ENCODE results near the gene PRKACA.
A peak's percentile ranks its signal among the peaks of the same experiment; 100 is the strongest.

The PRKACA gene

GRCh38 chr19:14093117-14093823, 24.3 kb downstream of the PRKACA start:
- no peak for DNase-seq (ENCODE audit: low spot score)

- DNase-seq (ENCODE audit: low spot score) = peak; percentile 29
Measured at GRCh38 chr19:14091813-14092462, 25.6 kb downstream of the PRKACA start.

GRCh38 chr19:14091081-14091812, 26.3 kb downstream of the PRKACA start:
- peak; percentile 92 for DNase-seq (ENCODE audit: low spot score)

GRCh38 chr19:14090509-14091080, 27.0 kb downstream of the PRKACA start, which contains the start of gene SAMD1:
Gene SAMD1, minus strand, starts transcription at chr19:14090751.
- DNase-seq (ENCODE audit: low spot score) = peak; percentile 93

GRCh38 chr19:14089662-14090508, 27.7 kb downstream of the PRKACA start:
- DNase-seq (ENCODE audit: low spot score) = peak; percentile 73

GRCh38 chr19:14089412-14089661, 28.2 kb downstream of the PRKACA start:
- peak; percentile 9 for DNase-seq (ENCODE audit: low spot score)

- DNase-seq (ENCODE audit: low spot score) = no peak
Measured at GRCh38 chr19:14088634-14089411, 28.7 kb downstream of the PRKACA start.

GRCh38 chr19:14086098-14086497, 31.5 kb downstream of the PRKACA start:
- no peak for DNase-seq (ENCODE audit: low spot score)

GRCh38 chr19:14085309-14085995, 32.1 kb downstream of the PRKACA start, which contains the start of gene C19orf67:
Gene C19orf67, minus strand, starts transcription at chr19:14085783. Its CDS starts 156 bp downstream, at chr19:14085627.
- DNase-seq (ENCODE audit: low spot score) = no peak

GRCh38 chr19:14082675-14082960, 34.9 kb downstream of the PRKACA start:
- DNase-seq (ENCODE audit: low spot score) = no peak

- DNase-seq (ENCODE audit: low spot score) = peak; percentile 59
Measured at GRCh38 chr19:14081797-14082674, 35.5 kb downstream of the PRKACA start.

- DNase-seq (ENCODE audit: low spot score) = peak; percentile 99
Measured at GRCh38 chr19:14080887-14081796, 36.4 kb downstream of the PRKACA start.

- DNase-seq (ENCODE audit: low spot score) = peak; percentile 21
Measured at GRCh38 chr19:14078411-14078810, 39.2 kb downstream of the PRKACA start.

- DNase-seq (ENCODE audit: low spot score) = peak; percentile 53
Measured at GRCh38 chr19:14073925-14074838, 43.4 kb downstream of the PRKACA start.

- DNase-seq (ENCODE audit: low spot score) = peak; percentile 90
Measured at GRCh38 chr19:14073261-14073924, 44.2 kb downstream of the PRKACA start.

GRCh38 chr19:14072535-14073260, 44.9 kb downstream of the PRKACA start, which contains the start of gene MISP3:
Gene MISP3, plus strand, starts transcription at chr19:14072786. Its CDS starts 524 bp downstream, at chr19:14073310.
- DNase-seq (ENCODE audit: low spot score) = peak; percentile 33

All from AG08396 (cell line).